ENCODE measurements around the gene RYR2. TPM values are rescaled to one million over a fixed set of nuclear protein-coding genes. Genes with fewer than 3 reads are reported as not detected.

RYR2 gene
- total and polyA plus RNA-seq, 2 of the 8 experiments (the other 6 are each of a cell fraction or from before 2014, with no cell fraction given), result 1.3 to 4.4 TPM

DNA sequence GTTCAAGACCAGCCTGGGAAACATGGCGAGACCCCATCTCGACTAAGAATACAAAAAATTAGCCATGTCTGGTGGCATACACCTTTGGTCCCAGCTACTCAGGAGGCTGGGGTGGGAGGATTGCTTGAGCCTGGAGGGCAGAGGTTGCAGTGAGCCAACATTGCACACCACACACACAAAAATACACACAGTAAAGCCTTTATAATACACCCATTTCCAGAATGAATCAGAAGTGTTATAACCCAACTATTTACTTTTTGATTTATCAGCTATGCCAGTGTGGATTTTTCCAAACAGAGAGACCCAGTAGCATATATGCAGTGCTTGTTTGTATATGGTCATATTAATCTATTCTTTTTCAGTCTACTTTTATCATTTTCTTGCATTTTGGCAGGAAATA lies 648.7 kb downstream of the RYR2 start:
- H4K5ac ChIP-seq (ENCODE audit: insufficient read length, low read depth, low read length), result no peak overlapping the region
- no peak overlapping the region for H2BK15ac ChIP-seq (ENCODE audit: low read length)
- no peak overlapping the region for H3K4me3 ChIP-seq (ENCODE audit: extremely low read depth in 1 of 4, insufficient read depth in 2 of 4, low read depth in 3 of 4, low read length in 4 of 4)
- no peak overlapping the region for H3K27ac ChIP-seq (ENCODE audit: low read depth, low read length)
- no peaks in the 10 kb centered on the region for H3K79me1 ChIP-seq (ENCODE audit: low read depth, low read length)
- H3K36me3 ChIP-seq (ENCODE audit: control insufficient read depth in 2 of 4, insufficient read depth in 4 of 4, low read length in 3 of 4), result no peaks in the 10 kb centered on the region
- H3K23me2 ChIP-seq (ENCODE audit: low read depth, low read length), result no peaks in the 10 kb centered on the region
- no peak overlapping the region for H3K56ac ChIP-seq (replicated peaks; ENCODE audit: insufficient read length, low read depth, low read length)
- no peak overlapping the region for H3K18ac ChIP-seq (ENCODE audit: extremely low read depth, low read length)
- H2BK12ac ChIP-seq (ENCODE audit: low read depth, low read length), result no peak overlapping the region
- H3K4ac ChIP-seq (replicated peaks; ENCODE audit: insufficient read length, low read depth, low read length), result no peak overlapping the region
- H2AK5ac ChIP-seq (ENCODE audit: low read depth, low read length), result no peak overlapping the region
- TF ChIP-seq EGR1 (IDR thresholded peaks at IDR 0.05; ENCODE audit: borderline replicate concordance, low read depth, low read length), result no peak
- TF ChIP-seq YY1 (IDR thresholded peaks at IDR 0.05; ENCODE audit: low read depth, low read length), result no peak
- H2BK5ac ChIP-seq (ENCODE audit: low read depth, low read length), result no peak overlapping the region
- H3K4me1 ChIP-seq (replicated peaks in 1 of 4; ENCODE audit: control insufficient read depth in 3 of 4, insufficient read depth in 4 of 4, low read length in 3 of 4), result peaks cover 0 to 3% (median 0%) of the 10 kb centered on the region in 4 experiments; a peak in 1 of 7 replicates
- H3K27me3 ChIP-seq (replicated peaks in 1 of 4; ENCODE audit: control insufficient read depth in 3 of 4, extremely low read depth in 1 of 4, insufficient read depth in 3 of 4, low read length in 3 of 4), result no peaks in the 10 kb centered on the region
- H2BK120ac ChIP-seq (replicated peaks; ENCODE audit: low read depth, low read length), result no peak overlapping the region
- no peak overlapping the region for H4K91ac ChIP-seq (replicated peaks; ENCODE audit: insufficient read length, low read length)
- H4K8ac ChIP-seq (ENCODE audit: extremely low read depth, insufficient read depth, low read length), result no peak overlapping the region
- no peak overlapping the region for H3K23ac ChIP-seq (ENCODE audit: insufficient read length)
- H3K9me3 ChIP-seq (ENCODE audit: insufficient read depth in 2 of 2, low read depth in 1 of 2, low read length in 1 of 2), result no peaks in the 10 kb centered on the region
- DNase-seq (ENCODE audit: low read depth in 1 of 2, low spot score in 2 of 2) (no peak), FAIRE-seq (no peak)
- no peaks in the 10 kb centered on the region for H3K79me2 ChIP-seq (ENCODE audit: control insufficient read depth in 1 of 2, insufficient read depth in 2 of 2, low read length in 2 of 2)
- no peak overlapping the region for H3K4me2 ChIP-seq (ENCODE audit: insufficient read depth in 1 of 2, low read depth in 2 of 2, low read length in 2 of 2)
- POLR2A ChIA-PET (ENCODE audit: partially characterized antibody), result no interaction called here
- no peak overlapping the region for H2AFZ ChIP-seq (ENCODE audit: low read length)
- H3K14ac ChIP-seq (ENCODE audit: insufficient read length), result no peak overlapping the region
- no peak overlapping the region for H3K9ac ChIP-seq (replicated peaks in 1 of 4; ENCODE audit: extremely low read depth in 1 of 4, low read depth in 3 of 4, low read length in 3 of 4)
- WGBS, 2 experiments (ENCODE audit: extremely low coverage in 1 of 2, insufficient coverage in 1 of 2, insufficient read length in 1 of 2, insufficient replicate concordance in 2 of 2, low coverage in 1 of 2, low lambda C conversion rate in 2 of 2, missing lambda C conversion rate in 1 of 2), result 100% methylated on average over 2 of the region's 2 CpGs; no CpG with 5 or more reads in 1 of the 2 experiments
- CTCF ChIA-PET (ENCODE audit: partially characterized antibody), result interaction anchor here (0.7 kb wide), 1 partner anchor 13 kb away, joined by 3 read pairs; no protein-coding TSS in a partner anchor
- H2BK20ac ChIP-seq (ENCODE audit: low read length), result no peak overlapping the region
- no peaks in the 10 kb centered on the region for H4K20me1 ChIP-seq (replicated peaks in 1 of 2; ENCODE audit: control insufficient read depth in 1 of 2, insufficient read depth in 2 of 2, low read length in 2 of 2)
